ENCODE data around the gene HECTD1.
"Not testable (repeated sequence)": the region's sequence is repeated elsewhere in the genome, so short reads cannot be mapped to it uniquely, and the experiment has no call there.

The HECTD1 gene

DNA sequence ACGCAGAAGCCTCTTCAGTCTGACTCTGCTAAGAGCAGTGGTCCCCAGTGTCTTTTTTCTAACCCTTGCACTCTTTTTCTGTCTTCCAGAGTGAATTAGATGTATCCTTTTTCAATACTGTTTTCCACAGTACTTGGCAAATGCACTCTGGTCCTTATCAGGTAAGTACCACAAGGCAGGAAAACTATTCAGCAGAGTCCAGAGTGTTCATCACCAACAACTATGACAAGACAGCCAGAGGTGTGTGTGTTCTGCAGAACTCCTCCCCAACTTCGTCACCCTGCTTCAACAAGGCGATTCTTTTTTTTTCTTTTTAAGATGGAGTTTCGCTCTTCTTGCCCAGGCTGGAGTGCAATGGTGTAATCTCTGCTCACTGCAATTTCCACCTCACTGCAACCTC is 127.1 kb downstream of the HECTD1 start:
- Histone ChIP-seq H3K4me3 (ENCODE audit: low read length) (no peak overlapping the region), H3K36me3 (ENCODE audit: insufficient read depth, low read length) (no peaks in the 10 kb centered on the region), H3K9me3 (replicated peaks; ENCODE audit: low read length) (no peaks in the 10 kb centered on the region), H3K4me2 (ENCODE audit: low read length) (peak overlapping the region; percentile 16), H3K9ac (ENCODE audit: low read depth, low read length) (no peak overlapping the region), H3K27me3 (ENCODE audit: control insufficient read depth, insufficient read depth, low read length) (no peaks in the 10 kb centered on the region), H3K4me1 (ENCODE audit: control insufficient read depth, insufficient read depth, low read length) (peaks cover 8% of the 10 kb centered on the region)

DNA sequence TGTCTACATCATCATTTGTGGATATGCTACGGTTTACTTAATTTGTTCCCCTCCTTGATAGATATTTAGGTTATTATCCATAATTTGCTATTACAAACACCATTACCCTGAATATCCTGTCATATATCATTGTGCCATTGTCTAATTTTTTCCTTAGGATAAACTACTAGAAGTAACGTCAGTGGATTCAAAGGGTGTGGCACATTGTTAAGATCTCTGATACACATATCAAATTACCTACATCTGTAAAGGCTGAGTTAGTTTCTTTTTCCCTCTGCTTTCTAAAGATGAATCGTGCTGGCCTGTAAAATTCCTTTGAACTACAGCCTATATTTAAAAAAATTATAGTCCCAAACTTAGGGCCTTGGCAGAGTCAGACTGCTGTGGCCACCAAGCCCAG is 127.5 kb downstream of the HECTD1 start:
- Histone ChIP-seq H3K9me3 (replicated peaks; ENCODE audit: low read length) (no peaks in the 10 kb centered on the region), H3K27me3 (ENCODE audit: control insufficient read depth, insufficient read depth, low read length) (no peaks in the 10 kb centered on the region), H3K4me3 (ENCODE audit: low read length) (no peak overlapping the region), H3K9ac (ENCODE audit: low read depth, low read length) (no peak overlapping the region), H3K4me1 (ENCODE audit: control insufficient read depth, insufficient read depth, low read length) (peaks cover 8% of the 10 kb centered on the region), H3K4me2 (ENCODE audit: low read length) (peak overlapping the region; percentile 16), H3K36me3 (ENCODE audit: insufficient read depth, low read length) (no peaks in the 10 kb centered on the region)

DNA sequence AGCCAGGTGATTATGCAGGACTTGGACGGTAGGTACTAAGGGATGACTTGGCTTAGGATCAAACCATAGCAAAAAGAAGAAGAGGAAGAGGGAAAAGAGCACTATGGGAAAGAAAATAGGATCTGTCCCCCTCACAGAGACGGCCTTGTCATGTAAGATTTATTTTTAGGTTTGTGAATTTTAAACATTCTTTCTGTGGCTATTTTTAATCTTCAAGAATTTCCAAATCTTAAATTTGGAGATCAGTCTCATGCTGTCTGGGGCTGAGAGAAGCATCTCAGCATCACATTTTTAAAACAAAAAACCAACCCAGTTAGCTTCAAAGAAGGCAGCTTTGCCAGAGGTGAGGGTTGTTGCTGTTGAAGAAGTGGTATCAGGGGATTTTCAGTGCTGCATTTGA is 128.8 kb downstream of the HECTD1 start:
- no peaks in the 10 kb centered on the region for H3K9me3 ChIP-seq (replicated peaks; ENCODE audit: low read length)
- H3K4me3 ChIP-seq (ENCODE audit: low read length): no peak overlapping the region
- H3K36me3 ChIP-seq (ENCODE audit: insufficient read depth, low read length): no peaks in the 10 kb centered on the region
- H3K9ac ChIP-seq (ENCODE audit: low read depth, low read length): no peak overlapping the region
- peaks cover 8% of the 10 kb centered on the region for H3K4me1 ChIP-seq (ENCODE audit: control insufficient read depth, insufficient read depth, low read length)
- no peaks in the 10 kb centered on the region for H3K27me3 ChIP-seq (ENCODE audit: control insufficient read depth, insufficient read depth, low read length)
- no peak overlapping the region for H3K4me2 ChIP-seq (ENCODE audit: low read length)

DNA sequence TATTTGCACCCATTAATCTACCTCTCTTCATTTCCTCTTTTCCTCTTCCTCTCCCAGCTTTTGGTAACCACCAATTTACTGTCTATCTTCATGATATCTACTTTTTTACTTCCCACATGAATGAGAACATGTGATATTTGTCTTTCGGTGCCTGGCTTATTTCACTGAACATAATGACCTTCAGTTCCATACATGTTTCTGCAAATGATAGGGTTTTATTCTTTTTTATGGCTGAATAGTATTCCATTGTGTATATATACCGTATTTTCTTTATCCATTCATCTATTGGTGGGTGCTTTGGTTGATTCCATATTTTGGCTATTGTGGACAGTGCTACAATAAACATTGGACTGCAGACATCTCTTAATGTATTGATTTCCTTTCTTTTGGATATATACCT is 132.4 kb downstream of the HECTD1 start:
- Histone ChIP-seq H3K4me1 (ENCODE audit: control insufficient read depth, insufficient read depth, low read length) (peaks cover 4% of the 10 kb centered on the region), H3K36me3 (ENCODE audit: insufficient read depth, low read length) (no peaks in the 10 kb centered on the region), H3K9ac (ENCODE audit: low read depth, low read length) (no peak overlapping the region), H3K9me3 (replicated peaks; ENCODE audit: low read length) (no peaks in the 10 kb centered on the region), H3K4me3 (ENCODE audit: low read length) (no peak overlapping the region), H3K4me2 (ENCODE audit: low read length) (no peak overlapping the region), H3K27me3 (ENCODE audit: control insufficient read depth, insufficient read depth, low read length) (no peaks in the 10 kb centered on the region)

DNA sequence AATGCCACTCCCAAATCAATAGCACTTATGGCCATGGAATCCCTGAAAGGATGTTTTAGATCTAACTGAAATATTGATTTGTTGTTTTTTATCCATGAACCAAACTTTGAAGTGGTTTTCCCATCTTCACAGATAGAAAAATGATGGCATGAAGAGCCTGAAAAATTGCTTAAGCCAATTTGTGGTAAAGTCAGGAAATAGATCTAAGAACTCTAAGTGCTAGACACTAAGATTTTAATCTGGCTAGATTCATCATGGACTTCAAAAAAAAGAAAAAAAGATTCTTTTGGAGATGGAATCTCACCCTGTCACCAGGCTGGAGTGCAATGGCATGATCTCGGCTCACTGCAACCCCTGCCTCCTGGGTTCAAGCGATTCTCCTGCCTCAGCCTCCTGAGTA is 136.4 kb downstream of the HECTD1 start:
- Histone ChIP-seq H3K9me3 (replicated peaks; ENCODE audit: low read length) (no peaks in the 10 kb centered on the region), H3K4me2 (ENCODE audit: low read length) (no peak overlapping the region), H3K4me1 (ENCODE audit: control insufficient read depth, insufficient read depth, low read length) (no peaks in the 10 kb centered on the region), H3K36me3 (ENCODE audit: insufficient read depth, low read length) (no peaks in the 10 kb centered on the region), H3K4me3 (ENCODE audit: low read length) (no peak overlapping the region), H3K9ac (ENCODE audit: low read depth, low read length) (no peak overlapping the region), H3K27me3 (ENCODE audit: control insufficient read depth, insufficient read depth, low read length) (no peaks in the 10 kb centered on the region)

DNA sequence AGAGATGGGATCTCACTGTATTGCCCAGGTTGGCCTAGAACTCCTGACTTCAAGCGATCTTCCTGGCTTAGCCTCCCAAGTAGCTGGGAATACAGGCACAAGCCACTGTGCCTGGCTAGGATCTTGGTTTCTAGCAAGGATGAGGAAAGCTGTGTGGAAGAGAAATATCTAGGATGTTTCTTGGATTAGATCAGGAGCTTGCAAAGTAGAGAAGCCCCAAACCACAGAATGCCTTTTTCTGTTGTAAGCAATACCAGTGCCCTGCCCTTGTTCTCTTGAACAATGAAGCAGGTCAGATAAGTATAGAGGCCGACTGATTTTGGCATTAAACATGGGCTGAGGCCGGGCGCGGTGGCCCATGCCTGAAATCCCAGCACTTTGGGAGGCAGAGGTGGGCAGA is 137.2 kb downstream of the HECTD1 start:
- H3K4me3 ChIP-seq (ENCODE audit: low read length): no peak overlapping the region
- H3K27me3 ChIP-seq (ENCODE audit: control insufficient read depth, insufficient read depth, low read length): no peaks in the 10 kb centered on the region
- H3K4me1 ChIP-seq (ENCODE audit: control insufficient read depth, insufficient read depth, low read length): no peaks in the 10 kb centered on the region
- no peak overlapping the region for H3K9ac ChIP-seq (ENCODE audit: low read depth, low read length)
- no peak overlapping the region for H3K4me2 ChIP-seq (ENCODE audit: low read length)
- H3K36me3 ChIP-seq (ENCODE audit: insufficient read depth, low read length): no peaks in the 10 kb centered on the region
- no peaks in the 10 kb centered on the region for H3K9me3 ChIP-seq (replicated peaks; ENCODE audit: low read length)

DNA sequence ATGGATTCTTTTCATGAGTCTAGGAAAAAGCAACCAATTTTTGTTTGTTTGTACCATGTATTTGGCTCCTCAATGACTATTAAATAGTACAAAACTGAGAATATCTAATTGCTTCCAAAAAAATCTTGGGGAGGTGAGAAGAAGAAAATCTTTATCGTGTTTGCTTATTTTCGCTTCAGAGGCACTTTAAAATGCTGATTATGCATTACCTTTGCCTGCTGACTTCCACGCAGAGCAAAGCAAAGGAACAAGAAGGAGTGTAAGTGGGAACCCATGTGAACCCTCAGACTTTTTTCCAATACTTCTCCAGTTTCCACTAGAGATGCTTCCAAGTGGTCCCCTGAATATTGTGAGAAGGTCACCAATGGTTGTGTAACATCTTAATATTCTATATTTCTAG is 138.2 kb downstream of the HECTD1 start:
- H3K4me1 ChIP-seq (ENCODE audit: control insufficient read depth, insufficient read depth, low read length): no peaks in the 10 kb centered on the region
- no peaks in the 10 kb centered on the region for H3K36me3 ChIP-seq (ENCODE audit: insufficient read depth, low read length)
- H3K4me2 ChIP-seq (ENCODE audit: low read length): no peak overlapping the region
- no peaks in the 10 kb centered on the region for H3K9me3 ChIP-seq (replicated peaks; ENCODE audit: low read length)
- no peaks in the 10 kb centered on the region for H3K27me3 ChIP-seq (ENCODE audit: control insufficient read depth, insufficient read depth, low read length)
- H3K9ac ChIP-seq (ENCODE audit: low read depth, low read length): no peak overlapping the region
- no peak overlapping the region for H3K4me3 ChIP-seq (ENCODE audit: low read length)

- Histone ChIP-seq H3K4me3 (ENCODE audit: low read length) (no peak overlapping the region), H3K4me2 (ENCODE audit: low read length) (no peak overlapping the region), H3K9ac (ENCODE audit: low read depth, low read length) (no peak overlapping the region), H3K9me3 (replicated peaks; ENCODE audit: low read length) (no peaks in the 10 kb centered on the region), H3K4me1 (ENCODE audit: control insufficient read depth, insufficient read depth, low read length) (no peaks in the 10 kb centered on the region), H3K36me3 (ENCODE audit: insufficient read depth, low read length) (no peaks in the 10 kb centered on the region), H3K27me3 (ENCODE audit: control insufficient read depth, insufficient read depth, low read length) (no peaks in the 10 kb centered on the region)
Measured at GRCh38 chr14:31068235-31068634, 139.4 kb downstream of the HECTD1 start.

DNA sequence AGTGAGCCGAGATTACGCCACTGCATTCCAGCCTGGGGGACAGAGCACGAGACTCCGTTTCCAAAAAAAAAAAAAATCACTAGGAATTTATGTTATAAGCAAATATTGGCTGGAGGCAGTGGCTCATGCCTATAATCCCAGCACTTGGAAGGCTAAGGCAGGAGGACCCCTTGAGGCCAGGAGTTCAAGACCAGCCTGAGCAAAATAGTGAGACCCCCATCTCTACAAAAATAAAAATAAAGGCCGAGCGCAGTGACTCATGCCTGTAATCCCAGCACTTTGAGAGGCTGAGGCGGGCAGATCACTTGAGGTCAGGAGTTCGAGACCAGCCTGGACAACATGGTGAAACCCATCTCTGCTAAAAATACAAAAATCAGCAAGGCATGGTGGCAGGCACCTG is 144.7 kb downstream of the HECTD1 start:
- not testable (repeated sequence) for H3K27me3 ChIP-seq (ENCODE audit: control insufficient read depth, insufficient read depth, low read length); H3K36me3 ChIP-seq (ENCODE audit: insufficient read depth, low read length); H3K9ac ChIP-seq (ENCODE audit: low read depth, low read length); H3K4me3 ChIP-seq (ENCODE audit: low read length); H3K4me2 ChIP-seq (ENCODE audit: low read length); H3K9me3 ChIP-seq (replicated peaks; ENCODE audit: low read length)
- H3K4me1 ChIP-seq (ENCODE audit: control insufficient read depth, insufficient read depth, low read length): peaks cover 15% of the 10 kb centered on the region

- no peak overlapping the region for H3K4me3 ChIP-seq (ENCODE audit: low read length)
- peaks cover 15% of the 10 kb centered on the region for H3K4me1 ChIP-seq (ENCODE audit: control insufficient read depth, insufficient read depth, low read length)
- no peaks in the 10 kb centered on the region for H3K9me3 ChIP-seq (replicated peaks; ENCODE audit: low read length)
- no peaks in the 10 kb centered on the region for H3K36me3 ChIP-seq (ENCODE audit: insufficient read depth, low read length)
- H3K4me2 ChIP-seq (ENCODE audit: low read length): no peak overlapping the region
- H3K9ac ChIP-seq (ENCODE audit: low read depth, low read length): no peak overlapping the region
- no peaks in the 10 kb centered on the region for H3K27me3 ChIP-seq (ENCODE audit: control insufficient read depth, insufficient read depth, low read length)
Measured at GRCh38 chr14:31060253-31060875, 147.2 kb downstream of the HECTD1 start.

DNA sequence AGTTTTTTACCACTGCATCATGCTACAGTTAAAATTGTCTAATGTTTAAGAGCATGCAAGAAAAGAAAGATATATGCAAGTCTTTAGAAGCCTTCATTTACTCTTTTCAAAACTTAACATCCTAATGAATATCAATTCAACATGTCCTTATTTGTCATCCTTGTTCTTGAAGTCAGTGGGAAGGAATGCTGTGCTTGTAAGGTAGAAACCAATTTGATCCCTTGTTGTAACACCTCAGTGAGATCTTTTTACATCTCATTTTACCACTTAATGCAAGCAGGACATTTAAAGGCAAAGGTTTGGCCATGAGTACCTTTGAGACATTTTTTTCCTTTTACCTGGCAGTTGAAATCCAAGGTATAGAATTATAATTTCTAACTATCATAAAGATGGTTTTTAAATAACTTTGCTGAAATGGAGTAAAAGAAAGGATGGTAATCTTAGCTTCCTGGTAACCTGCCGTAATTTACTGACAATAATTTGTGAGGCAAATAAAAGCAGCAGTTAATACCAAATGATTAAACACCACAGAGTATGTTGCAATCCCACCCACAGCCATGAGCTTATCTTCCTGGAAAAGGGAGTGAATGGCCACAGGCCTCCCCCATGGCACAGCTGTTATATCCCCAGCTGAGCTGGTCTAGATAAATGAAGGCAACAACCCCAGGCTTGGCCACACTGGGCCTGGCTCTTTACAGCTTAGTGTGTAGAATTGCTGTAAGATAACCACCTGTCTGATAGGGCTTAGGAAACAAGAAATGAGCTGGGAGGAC is 148.3 kb downstream of the HECTD1 start:
- Histone ChIP-seq H3K4me1 (ENCODE audit: control insufficient read depth, insufficient read depth, low read length) (peaks cover 15% of the 10 kb centered on the region), H3K4me2 (ENCODE audit: low read length) (peak overlapping the region; percentile 33), H3K9me3 (replicated peaks; ENCODE audit: low read length) (no peaks in the 10 kb centered on the region), H3K36me3 (ENCODE audit: insufficient read depth, low read length) (no peaks in the 10 kb centered on the region), H3K9ac (ENCODE audit: low read depth, low read length) (no peak overlapping the region), H3K4me3 (ENCODE audit: low read length) (no peak overlapping the region), H3K27me3 (ENCODE audit: control insufficient read depth, insufficient read depth, low read length) (no peaks in the 10 kb centered on the region)

Data from skeletal muscle satellite cell (primary cell).